Measurements from ENCODE around the gene CACNA2D4. TPM values are rescaled to one million over a fixed set of nuclear protein-coding genes. Genes with fewer than 3 reads are reported as not detected.
A peak's percentile ranks its signal among the peaks of the same experiment; 100 is the strongest.

Gene CACNA2D4
- total and polyA plus RNA-seq, 7 donors = 2.8 to 5.8 (median 3.6) TPM

- Histone ChIP-seq H3K4me1 (peaks cover 0 to 58% (median 34%) of the 10 kb centered on the region in 4 donors), H3K4me3 (no peak overlapping the region), H3K27me3 (no peaks in the 10 kb centered on the region), H3K9me3 (no peaks in the 10 kb centered on the region), H3K27ac (peak overlapping the region; percentile 31 to 94 (median 80)), H3K36me3 (peaks cover 0 to 23% (median 9%) of the 10 kb centered on the region in 4 donors)
- DNase-seq = no peak
- intact Hi-C loops (cut with DNase I) = no loop called here
- TF ChIP-seq EP300 (IDR thresholded peaks at IDR 0.05) (peak in 1 of 4 donors; percentile 20), POLR2AphosphoS5 (IDR thresholded peaks at IDR 0.05) (no peak)
- WGBS, 2 donors = 87 to 90% methylated on average over 5 of the region's 5 CpGs
Measured at GRCh38 chr12:1962051-1963020, 43.9 kb upstream of the CACNA2D4 start.

DNA sequence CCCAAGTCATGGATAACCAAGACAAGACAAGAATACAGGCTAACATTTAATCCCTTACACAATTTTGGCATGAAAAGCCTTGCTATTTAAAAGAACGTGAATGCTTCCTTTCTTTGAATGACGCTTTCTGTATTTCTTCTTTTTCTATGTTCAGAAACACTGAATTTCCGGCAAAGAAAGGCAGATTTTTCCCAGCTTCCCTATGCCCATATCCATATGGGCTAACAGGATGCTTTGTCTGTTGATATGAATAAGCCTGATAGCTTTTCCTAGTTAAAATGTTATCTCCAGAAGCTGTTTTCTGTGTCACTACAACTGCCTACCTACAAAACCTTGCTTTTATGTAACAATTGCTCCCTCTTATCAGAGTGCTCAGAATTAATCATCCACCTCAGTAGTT, 38.3 kb upstream of the CACNA2D4 start:
- DNase-seq = no peak
- no peak overlapping the region for H3K4me3 ChIP-seq
- H3K27ac ChIP-seq = peak overlapping the region in 2 of 4 donors; percentile 12 to 19
- no peak for TF ChIP-seq POLR2A (IDR thresholded peaks at IDR 0.05)
- no peak for TF ChIP-seq CTCF (IDR thresholded peaks at IDR 0.05)
- TF ChIP-seq EP300 (IDR thresholded peaks at IDR 0.05) = no peak
- TF ChIP-seq POLR2AphosphoS5 (IDR thresholded peaks at IDR 0.05) = no peak
- H3K36me3 ChIP-seq = peaks cover 8 to 37% (median 15%) of the 10 kb centered on the region in 4 donors
- intact Hi-C loops (cut with DNase I) = no loop called here
- 94 to 99% methylated on average over 3 of the region's 3 CpGs for WGBS, 2 donors
- H3K27me3 ChIP-seq = no peaks in the 10 kb centered on the region
- no peaks in the 10 kb centered on the region for H3K9me3 ChIP-seq
- peaks cover 0 to 19% (median 10%) of the 10 kb centered on the region in 4 donors for H3K4me1 ChIP-seq

DNA sequence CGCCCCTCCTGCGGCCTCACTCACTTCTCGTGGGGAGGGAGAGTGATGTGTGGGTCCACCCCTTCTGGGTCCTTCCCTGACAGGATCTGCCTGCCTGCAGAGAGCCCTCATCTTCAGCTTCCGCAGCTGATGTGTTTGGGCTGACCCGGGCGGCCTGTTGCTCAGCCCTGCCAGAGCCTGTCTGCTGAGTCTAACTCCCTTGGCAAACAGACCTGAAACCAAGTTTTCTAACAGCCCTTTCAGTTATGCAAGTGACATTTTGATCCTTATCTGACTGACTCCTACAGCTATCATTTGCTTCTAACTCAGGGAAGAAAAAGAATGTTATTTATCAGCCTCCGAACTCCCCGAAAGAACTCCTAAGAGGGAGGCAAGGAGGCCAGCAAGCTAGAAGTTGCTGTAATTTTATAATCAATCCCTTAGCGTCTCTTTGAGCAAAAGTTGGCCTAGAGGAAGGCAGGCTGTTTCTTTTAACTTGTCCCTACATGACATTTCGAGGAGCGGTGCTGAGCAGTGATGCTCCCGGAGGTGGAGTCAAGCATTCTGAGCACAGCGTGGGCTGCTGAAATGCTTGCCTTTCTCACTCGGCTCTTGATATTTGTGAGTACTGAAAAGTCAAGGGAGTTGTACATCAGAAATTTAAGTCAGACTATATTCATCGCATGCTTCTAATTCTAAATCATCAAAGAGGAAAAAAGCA, 31.5 kb upstream of the CACNA2D4 start:
- Histone ChIP-seq H3K4me3 (no peak overlapping the region), H3K27ac (peak overlapping the region; percentile 75 to 91 (median 84)), H3K4me1 (peaks cover 0 to 50% (median 40%) of the 10 kb centered on the region in 4 donors), H3K9me3 (no peaks in the 10 kb centered on the region), H3K27me3 (no peaks in the 10 kb centered on the region), H3K36me3 (peaks cover 28 to 83% (median 47%) of the 10 kb centered on the region in 4 donors)
- intact Hi-C loops (cut with DNase I) = loop anchor here (5.0 kb wide), 1 partner anchor 82 kb away; no protein-coding TSS in a partner anchor
- WGBS, 2 donors = 84 to 93% methylated on average over 15 of the region's 15 CpGs
- TF ChIP-seq POLR2AphosphoS5 (IDR thresholded peaks at IDR 0.05) (peak; percentile 35 to 80 (median 78)), CTCF (IDR thresholded peaks at IDR 0.05) (no peak), EP300 (IDR thresholded peaks at IDR 0.05) (peak in 2 of 4 donors; percentile 1 to 5), POLR2A (IDR thresholded peaks at IDR 0.05) (no peak)
- peak; percentile 88 for DNase-seq

DNA sequence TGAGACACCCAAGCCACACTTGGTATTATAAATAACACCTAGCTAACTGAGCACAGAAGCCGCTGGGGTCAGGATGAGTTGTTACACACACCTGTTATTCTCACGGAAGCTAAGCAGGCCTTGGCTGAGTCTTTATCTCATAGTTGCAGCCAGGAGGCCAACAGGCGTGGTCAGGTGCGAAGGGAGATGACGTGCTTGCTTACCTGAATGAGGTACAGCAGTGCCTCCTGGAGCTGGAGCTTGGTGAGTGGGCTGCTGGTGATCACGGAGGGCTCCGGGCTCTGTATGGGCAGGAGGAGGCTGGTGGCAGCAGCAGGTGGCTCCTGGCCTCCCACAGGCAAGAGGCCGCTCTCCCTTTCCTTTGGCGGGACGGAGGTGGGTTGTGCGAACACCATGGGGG, 30.4 kb upstream of the CACNA2D4 start:
- H3K36me3 ChIP-seq = peaks cover 28 to 74% (median 46%) of the 10 kb centered on the region in 4 donors
- peaks cover 0 to 50% (median 40%) of the 10 kb centered on the region in 4 donors for H3K4me1 ChIP-seq
- TF ChIP-seq POLR2A (IDR thresholded peaks at IDR 0.05) (no peak), CTCF (IDR thresholded peaks at IDR 0.05) (no peak), EP300 (IDR thresholded peaks at IDR 0.05) (no peak), POLR2AphosphoS5 (IDR thresholded peaks at IDR 0.05) (no peak)
- intact Hi-C loops (cut with DNase I) = no loop called here
- H3K27me3 ChIP-seq = no peaks in the 10 kb centered on the region
- H3K9me3 ChIP-seq = no peaks in the 10 kb centered on the region
- no peak overlapping the region for H3K4me3 ChIP-seq
- DNase-seq = no peak
- WGBS, 2 donors = 59 to 87% methylated on average over 11 of the region's 11 CpGs
- H3K27ac ChIP-seq = peak overlapping the region; percentile 75 to 91 (median 84)

Data from sigmoid colon (tissue), 7 donors.